Gastroesophageal sphincter (tissue), 3 donors: ENCODE measurements around the gene MAML3.

Experiments used
- CTCF ChIP-seq, 4 experiments: fragments of 200-600 bp in 2 of 4; fragments of 450-650 bp in 2 of 4; sonication (generic) in 1 of 4; IDR thresholded peaks; one replicate each; pipeline ENCODE4 v1.5.1; 2017 to 2019; ENCODE audit warnings: antibody characterized with exemption in 4 of 4, mild to moderate bottlenecking in 2 of 4, moderate library complexity in 2 of 4
- EP300 ChIP-seq: sonication (generic); formaldehyde crosslinking; IDR thresholded peaks from one replicate; pipeline ENCODE4 v1.6.1; 2017; ENCODE audit warnings: antibody characterized with exemption, mild to moderate bottlenecking
- POLR2A ChIP-seq, 2 donors: fragments of 450-650 bp; IDR thresholded peaks; one replicate each; pipeline ENCODE4 v1.6.1; 2017; ENCODE audit warnings: antibody characterized with exemption in 2 of 2, mild to moderate bottlenecking in 2 of 2, moderate library complexity in 1 of 2
- POLR2AphosphoS5 ChIP-seq: sonication (generic); formaldehyde crosslinking; IDR thresholded peaks from one replicate; pipeline ENCODE4 v1.6.1; 2017; ENCODE audit warnings: antibody characterized with exemption

- TF ChIP-seq CTCF (IDR thresholded peaks at IDR 0.05): no peak
- no peak for TF ChIP-seq POLR2AphosphoS5
- no peak for TF ChIP-seq POLR2A (IDR thresholded peaks at IDR 0.05)
- no peak for TF ChIP-seq EP300
Measured at GRCh38 chr4:140195806-140196205, 41.8 kb upstream of the MAML3 start.
